Ovary (tissue), 10 donors: ENCODE results near the gene NUCB1. TPM values are rescaled to one million over a fixed set of nuclear protein-coding genes. Genes with fewer than 3 reads are reported as not detected.
A peak's percentile ranks its signal among the peaks of the same experiment; 100 is the strongest.

Experiments used
- DNase-seq, 5 donors: peaks; one replicate each; pipeline ENCODE4 v3.0.0-alpha.2; 2019 to 2020
- H3K27ac ChIP-seq, 2 donors: fragments of 200-600 bp; one replicate each; pipeline versions ENCODE4 v1.5.1 to v1.8.0; 2019 to 2022
- H3K27me3 ChIP-seq: fragments of 200-600 bp; one replicate; pipeline ENCODE4 v1.8.0; 2022
- H3K36me3 ChIP-seq: fragments of 200-600 bp; sonication (generic); one replicate; pipeline ENCODE4 v1.5.1; 2019
- H3K4me1 ChIP-seq: one replicate; pipeline ENCODE4 v1.8.1; 2013; ENCODE audit warnings: mild to moderate bottlenecking, moderate library complexity; ENCODE audit not compliant: insufficient read depth
- H3K4me3 ChIP-seq: fragments of 200-600 bp; sonication (generic); one replicate; pipeline ENCODE4 v1.5.1; 2017
- H3K9me3 ChIP-seq, 2 donors: fragments of 200-600 bp in 1 of 2; sonication (generic) in 1 of 2; one replicate each; pipeline versions ENCODE4 v1.5.1 to v1.8.1; 2013 to 2019; ENCODE audit warnings: mild to moderate bottlenecking in 1 of 2, moderate library complexity in 1 of 2
- EP300 ChIP-seq: sonication (generic); formaldehyde crosslinking; IDR thresholded peaks from one replicate; pipeline ENCODE4 v1.6.1; 2017; ENCODE audit warnings: antibody characterized with exemption
- POLR2A ChIP-seq: fragments of 450-650 bp; IDR thresholded peaks from one replicate; pipeline ENCODE4 v1.6.1; 2017; ENCODE audit warnings: antibody characterized with exemption, mild to moderate bottlenecking, moderate library complexity
- WGBS, 3 donors: extraction: QIAGEN DNeasy Blood & Tissue Kit in 1 of 3; methylation state at CpG; one replicate each; pipeline versions ENCODE4 v1.1.5 to v1.1.7; 2013 to 2017; 5-methylcytosine and 5-hydroxymethylcytosine counted together
- intact Hi-C, 4 donors: fragments of 100-400 bp; cut with DNase I; formaldehyde crosslinking; loops; one replicate each; pipeline versions ENCODE4 v1.11.0 to v1.15.1; 2022 to 2023
- long read RNA-seq, 3 donors: library from polyadenylated mRNA in 2 of 3; unstranded in 2 of 3; transcript quantifications; one replicate each; pipeline ENCODE4 v2.0.0 and lab custom pipeline, GENCODE V29; 2021 to 2026
- polyA plus RNA-seq, 2 donors: library from polyadenylated mRNA; stranded (reverse); fragments of 200-250 nt in 1 of 2; fragments of 350-450 nt in 1 of 2; fragmentation: Illumina TruSeq in 1 of 2; extraction: RNeasy Lipid Tissue Mini Kit (QIAGEN cat#74804) in 1 of 2; gene quantifications; one replicate each; pipeline ENCODE4 v1.2.3, GENCODE V29; 2013 to 2014
- total RNA-seq, 7 donors: library from RNA; depleted of rRNA in 2 of 7; stranded (reverse); fragments of >200 nt in 2 of 7; fragmentation: NEBNext Ultra II Directional in 3 of 7; extraction: Animal tissue kit (Norgen Biotek cat#: 25700) in 3 of 7; gene quantifications; one replicate each; pipeline versions ENCODE4 v1.1.0 to v1.2.4, GENCODE V29; 2016 to 2023
- TF ChIP-seq, protein P1 (sequence below), 3 donors: fragments of 450-650 bp in 2 of 3; fragments of 200-600 bp in 1 of 3; IDR thresholded peaks; one replicate each; pipeline versions ENCODE4 v1.5.1 to v1.8.0; 2016 to 2022; ENCODE audit warnings: antibody characterized with exemption in 3 of 3, mild to moderate bottlenecking in 1 of 3
- donor health status: DM: no; HTN: no; CAD: no; lungs with moderate emphysema.
- donor health status: DM: no; HTN: no; CAD: no.
- donor health status: Bipolar disorder and iron deficiency.
- donor health status: DM: yes; HTN: yes; CAD: no.
- donor health status: DM: no; HTN: no; CAD: no.
- donor health status: DM: yes; HTN: yes; CAD: no.

NUCB1 gene
- total RNA-seq (100 to 1,000 TPM; 128 to 249 (median 189) TPM), polyA plus RNA-seq (100 to 1,000 TPM; 141 to 230 TPM)
- long read RNA-seq, donor 1, transcript NUCB1-201 (13 exons, 2,668 nt), result major isoform, 1,271 of 1,532 reads
- long read RNA-seq, donor 1, partial matches to known transcripts, result 196 of 1,532 reads
- long read RNA-seq, donor 1, other reads (novel, unspliced or antisense), result 62 of 1,532 reads
- long read RNA-seq, donor 2, transcript NUCB1-201 (13 exons, 2,668 nt), result major isoform, 25 of 30 reads
- long read RNA-seq, donor 2, partial matches to known transcripts, result 5 of 30 reads
- long read RNA-seq, donor 2, other reads (novel, unspliced or antisense), result 0 of 30 reads
- long read RNA-seq, donor 3, transcript NUCB1-201 (13 exons, 2,668 nt), result major isoform, 507 of 644 reads
- long read RNA-seq, donor 3, partial matches to known transcripts, result 94 of 644 reads
- long read RNA-seq, donor 3, other reads (novel, unspliced or antisense), result 42 of 644 reads

DNA sequence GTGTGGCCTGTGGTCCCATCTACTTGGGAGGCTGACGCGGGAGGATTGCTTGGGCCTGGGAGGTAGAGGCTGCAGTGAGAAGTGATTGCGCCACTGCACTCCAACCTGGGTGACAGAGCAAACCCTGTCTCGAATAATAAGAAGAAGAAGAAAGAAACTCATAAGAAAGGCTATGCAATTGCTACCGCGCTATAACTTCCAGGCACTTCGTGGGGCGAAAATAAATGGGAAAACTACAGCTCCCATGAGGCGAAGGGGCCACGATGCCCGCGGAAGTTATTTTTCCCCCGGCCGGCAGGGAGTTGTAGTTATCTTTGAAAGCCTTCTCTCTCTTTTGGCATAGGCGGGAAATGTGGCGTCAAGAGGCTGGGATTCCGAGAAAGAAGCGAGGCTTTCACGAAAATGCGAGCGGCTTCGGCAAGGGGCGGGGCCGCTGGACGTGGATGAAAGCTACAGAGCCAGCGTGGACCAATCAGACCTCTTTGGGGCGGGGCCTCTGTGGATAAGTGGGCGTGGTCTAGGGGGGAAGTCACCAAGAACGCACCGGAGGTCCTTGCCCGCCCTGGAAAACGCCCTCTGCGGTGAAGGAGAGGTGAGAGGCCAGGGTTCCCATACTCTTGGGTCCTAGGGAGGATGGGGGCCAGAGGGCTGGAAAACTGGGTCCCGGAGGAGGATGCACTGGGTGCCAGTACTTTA lies at the start of gene NUCB1:
Gene NUCB1 (plus strand): TSS at position 532 of the 696 bp plus-strand sequence. CDS start 485 bp downstream, outside the sequence.
- Histone ChIP-seq H3K4me3 (peak within 1 kb of the TSS; percentile 89), H3K36me3 (no peaks in the 10 kb centered on the region), H3K4me1 (peaks cover 1% of the 10 kb centered on the region), H3K27ac (peak within 1 kb of the TSS; percentile 87 to 96), H3K9me3 (no peaks in the 10 kb centered on the region), H3K27me3 (no peaks in the 10 kb centered on the region)
- 6 to 7% (median 7%) methylated on average over 34 of the region's 34 CpGs for WGBS, 3 donors
- peak; percentile 99 to 100 (median 99) for DNase-seq
- TF ChIP-seq POLR2A (peak; percentile 86), EP300 (peak; percentile 98)
- TF ChIP-seq, protein P1, sequence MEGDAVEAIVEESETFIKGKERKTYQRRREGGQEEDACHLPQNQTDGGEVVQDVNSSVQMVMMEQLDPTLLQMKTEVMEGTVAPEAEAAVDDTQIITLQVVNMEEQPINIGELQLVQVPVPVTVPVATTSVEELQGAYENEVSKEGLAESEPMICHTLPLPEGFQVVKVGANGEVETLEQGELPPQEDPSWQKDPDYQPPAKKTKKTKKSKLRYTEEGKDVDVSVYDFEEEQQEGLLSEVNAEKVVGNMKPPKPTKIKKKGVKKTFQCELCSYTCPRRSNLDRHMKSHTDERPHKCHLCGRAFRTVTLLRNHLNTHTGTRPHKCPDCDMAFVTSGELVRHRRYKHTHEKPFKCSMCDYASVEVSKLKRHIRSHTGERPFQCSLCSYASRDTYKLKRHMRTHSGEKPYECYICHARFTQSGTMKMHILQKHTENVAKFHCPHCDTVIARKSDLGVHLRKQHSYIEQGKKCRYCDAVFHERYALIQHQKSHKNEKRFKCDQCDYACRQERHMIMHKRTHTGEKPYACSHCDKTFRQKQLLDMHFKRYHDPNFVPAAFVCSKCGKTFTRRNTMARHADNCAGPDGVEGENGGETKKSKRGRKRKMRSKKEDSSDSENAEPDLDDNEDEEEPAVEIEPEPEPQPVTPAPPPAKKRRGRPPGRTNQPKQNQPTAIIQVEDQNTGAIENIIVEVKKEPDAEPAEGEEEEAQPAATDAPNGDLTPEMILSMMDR (IDR thresholded peaks at IDR 0.05), result peak in 2 of 3 donors; percentile 48 to 51
- intact Hi-C loops, result loop anchor here in 2 of 4 donors (2.0 to 10.0 kb wide), 3 partner anchors 27 to 65 kb away; partner anchors contain the start of genes FTL (in 1 of the 2) and PPP1R15A (in 1 of the 2)

GRCh38 chr19:48852292-48852691 lies 47.8 kb upstream of the NUCB1 start:
- no peaks in the 10 kb centered on the region for H3K36me3 ChIP-seq
- TF ChIP-seq, protein P1 (IDR thresholded peaks at IDR 0.05), result no peak
- TF ChIP-seq EP300, result no peak
- TF ChIP-seq POLR2A, result no peak
- H3K9me3 ChIP-seq, result no peaks in the 10 kb centered on the region
- WGBS, 3 donors, result 90 to 94% (median 93%) methylated on average over 4 of the region's 4 CpGs
- no peaks in the 10 kb centered on the region for H3K27me3 ChIP-seq
- H3K4me1 ChIP-seq, result no peaks in the 10 kb centered on the region
- no peak overlapping the region for H3K27ac ChIP-seq
- intact Hi-C loops, result no loop called here
- DNase-seq, result no peak
- H3K4me3 ChIP-seq, result no peak overlapping the region

DNA sequence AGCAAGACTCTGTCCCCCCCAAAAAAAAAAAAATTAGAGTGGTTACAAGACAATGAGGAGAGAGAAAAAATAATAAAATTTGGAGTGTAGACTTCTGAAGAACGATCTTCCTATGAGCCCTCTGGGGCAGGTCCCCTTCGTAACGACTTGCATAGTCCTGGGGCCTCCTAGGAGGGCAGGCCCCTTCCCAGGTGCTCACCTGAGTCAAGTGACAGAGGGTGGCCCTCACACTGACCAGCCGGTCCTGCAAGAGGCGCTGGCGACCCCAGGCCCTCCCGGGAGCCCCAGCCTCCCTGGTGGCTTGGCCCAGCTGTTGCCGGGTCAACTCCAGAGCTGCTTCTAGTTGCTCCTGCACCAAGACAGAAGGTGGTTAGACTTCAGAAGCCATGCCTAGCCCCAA lies 46.6 kb upstream of the NUCB1 start:
- Histone ChIP-seq H3K27me3 (no peaks in the 10 kb centered on the region), H3K27ac (no peak overlapping the region), H3K36me3 (no peaks in the 10 kb centered on the region), H3K4me3 (no peak overlapping the region), H3K9me3 (no peaks in the 10 kb centered on the region), H3K4me1 (no peaks in the 10 kb centered on the region)
- TF ChIP-seq, protein P1 (IDR thresholded peaks at IDR 0.05), result no peak
- no peak for TF ChIP-seq EP300
- no peak for DNase-seq
- intact Hi-C loops, result no loop called here
- WGBS, 3 donors, result 78 to 89% (median 88%) methylated on average over 8 of the region's 8 CpGs

DNA sequence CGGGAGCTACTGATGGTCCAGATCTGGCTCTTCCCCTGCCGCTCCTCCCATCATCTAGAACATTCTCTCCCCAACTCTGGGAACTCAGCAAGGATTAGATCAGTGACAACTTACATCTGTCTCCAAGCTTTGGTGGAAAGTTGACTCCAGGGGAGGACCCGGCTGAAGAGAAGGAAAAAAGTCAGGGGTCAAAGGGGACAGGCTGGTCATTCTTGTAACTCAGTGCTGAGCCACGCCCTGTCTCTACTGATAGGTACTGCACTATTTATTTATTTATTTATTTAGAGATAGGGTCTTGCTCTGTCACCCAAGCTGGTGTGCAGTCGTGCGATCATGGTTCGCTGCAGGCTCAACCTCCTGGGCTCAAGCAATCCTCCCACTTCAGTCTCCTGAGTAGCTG lies 46.0 kb upstream of the NUCB1 start:
- WGBS, 3 donors, result 82 to 86% (median 84%) methylated on average over 7 of the region's 7 CpGs
- DNase-seq, result no peak
- intact Hi-C loops, result no loop called here
- no peaks in the 10 kb centered on the region for H3K27me3 ChIP-seq
- TF ChIP-seq, protein P1 (IDR thresholded peaks at IDR 0.05), result no peak
- no peaks in the 10 kb centered on the region for H3K9me3 ChIP-seq
- no peaks in the 10 kb centered on the region for H3K4me1 ChIP-seq
- no peak overlapping the region for H3K4me3 ChIP-seq
- H3K27ac ChIP-seq, result no peak overlapping the region
- no peaks in the 10 kb centered on the region for H3K36me3 ChIP-seq
